Measurements from ENCODE around the gene PLOD2. TPM values are rescaled to one million over a fixed set of nuclear protein-coding genes. Genes with fewer than 3 reads are reported as not detected.

The PLOD2 gene
- total and polyA plus RNA-seq, 2 of the 8 experiments (the other 6 are each of a cell fraction or from before 2014, with no cell fraction given) = 4.0 to 28.7 TPM

- TF ChIP-seq ATF2 (IDR thresholded peaks at IDR 0.05; ENCODE audit: low read length) (no peak), SP4 (IDR thresholded peaks at IDR 0.05; ENCODE audit: low read length) (no peak), JUND (IDR thresholded peaks at IDR 0.05; ENCODE audit: low read length) (no peak), KDM5A (IDR thresholded peaks at IDR 0.05; ENCODE audit: low read length) (no peak)
These were observed 102.7 kb downstream of the PLOD2 start (continued) for GRCh38 chr3:146058241-146058640.

All from H1 (cell line).